ENCODE measurements around the gene EFCAB8.

GRCh38 chr20:32978009-32978335 lies 119.2 kb downstream of the EFCAB8 start:
- TF ChIP-seq, protein P1, sequence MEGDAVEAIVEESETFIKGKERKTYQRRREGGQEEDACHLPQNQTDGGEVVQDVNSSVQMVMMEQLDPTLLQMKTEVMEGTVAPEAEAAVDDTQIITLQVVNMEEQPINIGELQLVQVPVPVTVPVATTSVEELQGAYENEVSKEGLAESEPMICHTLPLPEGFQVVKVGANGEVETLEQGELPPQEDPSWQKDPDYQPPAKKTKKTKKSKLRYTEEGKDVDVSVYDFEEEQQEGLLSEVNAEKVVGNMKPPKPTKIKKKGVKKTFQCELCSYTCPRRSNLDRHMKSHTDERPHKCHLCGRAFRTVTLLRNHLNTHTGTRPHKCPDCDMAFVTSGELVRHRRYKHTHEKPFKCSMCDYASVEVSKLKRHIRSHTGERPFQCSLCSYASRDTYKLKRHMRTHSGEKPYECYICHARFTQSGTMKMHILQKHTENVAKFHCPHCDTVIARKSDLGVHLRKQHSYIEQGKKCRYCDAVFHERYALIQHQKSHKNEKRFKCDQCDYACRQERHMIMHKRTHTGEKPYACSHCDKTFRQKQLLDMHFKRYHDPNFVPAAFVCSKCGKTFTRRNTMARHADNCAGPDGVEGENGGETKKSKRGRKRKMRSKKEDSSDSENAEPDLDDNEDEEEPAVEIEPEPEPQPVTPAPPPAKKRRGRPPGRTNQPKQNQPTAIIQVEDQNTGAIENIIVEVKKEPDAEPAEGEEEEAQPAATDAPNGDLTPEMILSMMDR (IDR thresholded peaks at IDR 0.05; ENCODE audit: low read length) = no peak
- TF ChIP-seq EZH2phosphoT487 (IDR thresholded peaks at IDR 0.05; ENCODE audit: low read length) (no peak), EZH2 (optimal IDR thresholded peaks at IDR 0.05; ENCODE audit: low read depth, low read length) (no peak)
